Transverse colon (tissue), 3 donors: ENCODE results near the gene TPD52L2.

ENCODE experiments used
- CTCF ChIP-seq, 5 experiments: fragments of 200-600 bp in 3 of 5; fragments of 450-650 bp in 2 of 5; sonication (generic) in 3 of 5; IDR thresholded peaks; 1 replicate in 2 of 5; 2 replicates in 3 of 5; pipeline ENCODE4 v1.5.1; 2016 to 2017; ENCODE audit warnings: antibody characterized with exemption in 5 of 5, inconsistent platforms in 3 of 5, mild to moderate bottlenecking in 2 of 5, moderate library complexity in 1 of 5
- POLR2A ChIP-seq: fragments of 450-650 bp; IDR thresholded peaks from one replicate; pipeline ENCODE4 v1.6.1; 2016; ENCODE audit warnings: antibody characterized with exemption, mild to moderate bottlenecking, moderate library complexity

GRCh38 chr20:63932606-63933160 lies 67.6 kb downstream of the TPD52L2 start:
- TF ChIP-seq POLR2A, result no peak
- TF ChIP-seq CTCF (IDR thresholded peaks at IDR 0.05), result no peak
